GM12878 (cell line): ENCODE data around the gene SRSF8. TPM values are rescaled to one million over a fixed set of nuclear protein-coding genes. Genes with fewer than 3 reads are reported as not detected.

ENCODE experiments used
- ATF7 ChIP-seq: fragments of 450-650 bp; IDR thresholded peaks from 2 replicates; pipeline ENCODE4 v1.6.1; 2016; ENCODE audit warnings: low read depth, mild to moderate bottlenecking
- BCL11A ChIP-seq: IDR thresholded peaks from 2 replicates; pipeline ENCODE4 v1.6.1; 2011; ENCODE audit warnings: low read depth, low read length
- CREM ChIP-seq: IDR thresholded peaks from 2 replicates; pipeline ENCODE4 v1.6.1; 2014; ENCODE audit warnings: antibody characterized with exemption, low read depth
- ESRRA ChIP-seq: IDR thresholded peaks from 2 replicates; pipeline ENCODE4 v1.6.1; 2012; ENCODE audit warnings: mild to moderate bottlenecking, low read length, improper control_type of control experiment
- ETV6 ChIP-seq, 2 experiments: fragments of 450-650 bp in 1 of 2; IDR thresholded peaks in 1 of 2; conservative IDR thresholded peaks in 1 of 2; 2 replicates each; pipeline ENCODE4 v1.6.1; 2014; ENCODE audit warnings: antibody characterized with exemption in 1 of 2, borderline replicate concordance in 1 of 2, low read depth in 1 of 2, mild to moderate bottlenecking in 1 of 2, moderate library complexity in 1 of 2
- FOXM1 ChIP-seq: IDR thresholded peaks from 2 replicates; pipeline ENCODE4 v1.6.1; 2012; ENCODE audit warnings: low read depth, mild to moderate bottlenecking, inconsistent platforms, low read length, moderate library complexity
- KDM1A ChIP-seq: fragments of 200-600 bp; sonication (generic); IDR thresholded peaks from 2 replicates; pipeline ENCODE4 v1.6.1; 2016; ENCODE audit warnings: borderline replicate concordance
- RAD21 ChIP-seq: IDR thresholded peaks from 2 replicates; pipeline ENCODE4 v1.6.1; 2011; ENCODE audit warnings: mild to moderate bottlenecking, low read depth, low read length, moderate library complexity; ENCODE audit not compliant: insufficient read depth
- SREBF2 ChIP-seq: IDR thresholded peaks from 2 replicates; pipeline ENCODE4 v1.6.1; 2012; ENCODE audit warnings: mild to moderate bottlenecking, low read length
- TAF1 ChIP-seq: IDR thresholded peaks from 2 replicates; pipeline ENCODE4 v1.6.1; 2011; ENCODE audit warnings: mild to moderate bottlenecking, low read depth, low read length, borderline replicate concordance
- YBX1 ChIP-seq: fragments of 450-650 bp; IDR thresholded peaks from 2 replicates; pipeline ENCODE4 v1.6.1; 2016; ENCODE audit warnings: antibody characterized with exemption
- ZNF622 ChIP-seq: fragments of 450-650 bp; IDR thresholded peaks from 2 replicates; pipeline ENCODE4 v1.6.1; 2017; ENCODE audit warnings: mild to moderate bottlenecking, inconsistent platforms
- polyA plus RNA-seq, 11 experiments: library from polyadenylated mRNA; depleted of rRNA in 4 of 11; unstranded in 6 of 11; stranded (reverse) in 5 of 11; fragments of >200 nt; fragmentation: Nextera tagmentation in 4 of 11; fragmentation: Illumina TruSeq in 1 of 11; extraction: Ambion mirVana in 4 of 11; extraction: Trizol in 1 of 11; gene quantifications; 1 replicate in 1 of 11; 2 replicates in 10 of 11; pipeline versions ENCODE4 v1.2.1 to v1.2.3, GENCODE V29; 2011 to 2016; ENCODE audit warnings: inconsistent platforms in 2 of 11, missing spikeins in 2 of 11, low read depth in 1 of 11
- total RNA-seq, 4 experiments: library from RNA; depleted of rRNA in 3 of 4; stranded (reverse); fragments of >200 nt in 3 of 4; fragmentation: Illumina TruSeq in 1 of 4; extraction: Trizol in 1 of 4; gene quantifications; 2 replicates each; pipeline versions ENCODE4 v1.2.1 to v1.2.3, GENCODE V29; 2013 to 2021
- TF ChIP-seq, protein P1 (sequence below): fragments of 450-650 bp; IDR thresholded peaks from 2 replicates; pipeline ENCODE4 v1.6.1; 2017; ENCODE audit warnings: antibody characterized with exemption, mild to moderate bottlenecking, moderate library complexity
- TF ChIP-seq, protein P2 (sequence below): IDR thresholded peaks from 2 replicates; pipeline ENCODE4 v1.6.1; 2012; ENCODE audit warnings: low read length, inconsistent platforms

The SRSF8 gene
- total and polyA plus RNA-seq, 10 of the 15 experiments (the other 5 are each of a cell fraction or from before 2014, with no cell fraction given) = 14.2 to 43.1 (median 27.1) TPM

DNA sequence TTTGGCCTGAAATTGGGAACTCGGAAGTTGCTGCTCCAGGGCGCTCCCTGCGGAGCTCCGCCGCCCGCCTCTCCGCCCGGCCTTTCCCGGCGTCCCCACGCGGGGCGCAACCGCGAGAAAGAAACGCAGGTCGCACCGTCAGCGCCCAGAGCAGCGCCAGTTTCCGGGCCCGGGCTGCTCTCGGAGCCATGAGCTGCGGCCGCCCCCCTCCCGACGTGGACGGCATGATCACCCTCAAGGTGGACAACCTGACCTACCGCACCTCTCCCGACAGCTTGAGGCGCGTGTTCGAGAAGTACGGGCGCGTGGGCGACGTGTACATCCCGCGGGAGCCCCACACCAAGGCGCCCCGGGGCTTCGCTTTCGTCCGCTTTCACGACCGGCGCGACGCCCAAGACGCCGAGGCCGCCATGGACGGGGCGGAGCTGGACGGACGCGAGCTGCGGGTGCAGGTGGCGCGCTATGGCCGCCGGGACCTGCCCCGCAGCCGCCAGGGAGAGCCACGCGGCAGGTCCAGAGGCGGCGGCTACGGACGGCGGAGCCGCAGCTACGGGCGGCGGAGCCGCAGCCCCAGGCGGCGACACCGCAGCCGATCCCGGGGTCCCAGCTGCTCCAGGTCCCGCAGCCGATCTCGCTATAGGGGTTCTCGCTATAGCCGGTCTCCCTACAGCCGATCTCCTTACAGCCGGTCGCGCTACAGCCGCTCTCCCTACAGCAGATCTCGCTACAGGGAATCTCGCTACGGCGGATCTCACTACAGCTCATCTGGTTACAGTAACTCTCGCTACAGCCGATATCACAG lies 521 bp downstream of the SRSF8 start (continued):
- TF ChIP-seq, protein P1, sequence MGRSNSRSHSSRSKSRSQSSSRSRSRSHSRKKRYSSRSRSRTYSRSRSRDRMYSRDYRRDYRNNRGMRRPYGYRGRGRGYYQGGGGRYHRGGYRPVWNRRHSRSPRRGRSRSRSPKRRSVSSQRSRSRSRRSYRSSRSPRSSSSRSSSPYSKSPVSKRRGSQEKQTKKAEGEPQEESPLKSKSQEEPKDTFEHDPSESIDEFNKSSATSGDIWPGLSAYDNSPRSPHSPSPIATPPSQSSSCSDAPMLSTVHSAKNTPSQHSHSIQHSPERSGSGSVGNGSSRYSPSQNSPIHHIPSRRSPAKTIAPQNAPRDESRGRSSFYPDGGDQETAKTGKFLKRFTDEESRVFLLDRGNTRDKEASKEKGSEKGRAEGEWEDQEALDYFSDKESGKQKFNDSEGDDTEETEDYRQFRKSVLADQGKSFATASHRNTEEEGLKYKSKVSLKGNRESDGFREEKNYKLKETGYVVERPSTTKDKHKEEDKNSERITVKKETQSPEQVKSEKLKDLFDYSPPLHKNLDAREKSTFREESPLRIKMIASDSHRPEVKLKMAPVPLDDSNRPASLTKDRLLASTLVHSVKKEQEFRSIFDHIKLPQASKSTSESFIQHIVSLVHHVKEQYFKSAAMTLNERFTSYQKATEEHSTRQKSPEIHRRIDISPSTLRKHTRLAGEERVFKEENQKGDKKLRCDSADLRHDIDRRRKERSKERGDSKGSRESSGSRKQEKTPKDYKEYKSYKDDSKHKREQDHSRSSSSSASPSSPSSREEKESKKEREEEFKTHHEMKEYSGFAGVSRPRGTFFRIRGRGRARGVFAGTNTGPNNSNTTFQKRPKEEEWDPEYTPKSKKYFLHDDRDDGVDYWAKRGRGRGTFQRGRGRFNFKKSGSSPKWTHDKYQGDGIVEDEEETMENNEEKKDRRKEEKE = no peak
- 0 out of 2 replicates have a peak, but pooled peaks have one; percentile 15 for TF ChIP-seq RAD21
- TF ChIP-seq KDM1A = no peak
- TF ChIP-seq SREBF2 = no peak
- TF ChIP-seq BCL11A = no peak
- TF ChIP-seq, protein P2, sequence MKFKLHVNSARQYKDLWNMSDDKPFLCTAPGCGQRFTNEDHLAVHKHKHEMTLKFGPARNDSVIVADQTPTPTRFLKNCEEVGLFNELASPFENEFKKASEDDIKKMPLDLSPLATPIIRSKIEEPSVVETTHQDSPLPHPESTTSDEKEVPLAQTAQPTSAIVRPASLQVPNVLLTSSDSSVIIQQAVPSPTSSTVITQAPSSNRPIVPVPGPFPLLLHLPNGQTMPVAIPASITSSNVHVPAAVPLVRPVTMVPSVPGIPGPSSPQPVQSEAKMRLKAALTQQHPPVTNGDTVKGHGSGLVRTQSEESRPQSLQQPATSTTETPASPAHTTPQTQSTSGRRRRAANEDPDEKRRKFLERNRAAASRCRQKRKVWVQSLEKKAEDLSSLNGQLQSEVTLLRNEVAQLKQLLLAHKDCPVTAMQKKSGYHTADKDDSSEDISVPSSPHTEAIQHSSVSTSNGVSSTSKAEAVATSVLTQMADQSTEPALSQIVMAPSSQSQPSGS = no peak
- no peak for TF ChIP-seq FOXM1
- no peak for TF ChIP-seq ETV6 (conservative IDR thresholded peaks at IDR 0.05 in 1 of 2, IDR thresholded peaks at IDR 0.05 in 1 of 2; ENCODE audit: borderline replicate concordance in 1 of 2, low read depth in 1 of 2)
- peak; percentile 61; the same call in 1 of the 2 replicates for TF ChIP-seq TAF1
- TF ChIP-seq ATF7 = no peak; the same call in 1 of the 2 replicates
- no peak for TF ChIP-seq YBX1
- TF ChIP-seq ZNF622 = no peak
- TF ChIP-seq ESRRA = no peak
- peak; percentile 51; the same call in 1 of the 2 replicates for TF ChIP-seq CREM
- TF ChIP-seq, all 136 proteins: peak for 35
